Subcutaneous adipose tissue (tissue), 4 donors: ENCODE data around the gene TMEM151B. TPM values are rescaled to one million over a fixed set of nuclear protein-coding genes. Genes with fewer than 3 reads are reported as not detected.

Experiments used
- CTCF ChIP-seq: fragments of 450-650 bp; IDR thresholded peaks from one replicate; pipeline ENCODE4 v1.5.1; 2016; ENCODE audit warnings: low read depth, mild to moderate bottlenecking, control low read depth, antibody characterized with exemption, moderate library complexity
- total RNA-seq, 4 donors: library from RNA; depleted of rRNA; stranded (reverse); fragments of >200 nt; gene quantifications; one replicate each; pipeline ENCODE4 v1.1.0, GENCODE V29; 2016

TMEM151B gene
- total RNA-seq, 4 donors from 2014 or later, result not detected

DNA sequence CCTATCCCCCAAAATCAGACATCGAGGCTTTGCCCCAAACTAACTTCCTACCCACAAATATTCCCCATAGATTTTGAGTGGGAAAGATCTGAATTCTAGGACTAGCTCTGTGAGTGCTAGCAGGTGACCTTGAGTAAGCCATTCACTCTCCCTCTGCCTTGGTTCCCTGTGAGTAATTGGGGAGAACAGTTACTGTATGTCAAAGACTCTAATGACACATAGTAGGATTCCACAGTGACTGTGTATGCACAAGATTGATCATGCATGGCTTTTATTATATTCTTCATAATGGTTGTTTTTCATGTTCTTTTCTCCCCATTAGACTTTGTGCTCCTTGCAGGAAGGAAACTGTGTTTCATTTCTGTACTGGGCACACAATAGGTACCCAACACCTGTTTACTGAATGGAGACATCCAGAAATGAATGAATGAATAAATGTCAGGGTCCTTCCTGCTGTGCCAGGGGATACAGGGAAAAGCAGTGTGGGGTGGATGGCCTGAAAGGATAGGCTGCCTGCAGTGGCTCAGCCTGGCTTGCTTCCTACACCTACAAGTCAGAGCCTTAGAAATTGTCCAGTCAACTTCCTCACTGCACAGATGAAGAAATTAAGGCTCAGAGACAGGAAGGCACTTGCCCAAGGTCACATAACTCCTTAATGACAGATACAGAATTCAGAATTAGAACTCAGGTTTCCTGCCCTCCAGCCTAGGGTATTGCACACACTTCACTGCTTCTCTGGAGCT lies 901 bp upstream of the TMEM151B start:
- no peak for TF ChIP-seq CTCF

DNA sequence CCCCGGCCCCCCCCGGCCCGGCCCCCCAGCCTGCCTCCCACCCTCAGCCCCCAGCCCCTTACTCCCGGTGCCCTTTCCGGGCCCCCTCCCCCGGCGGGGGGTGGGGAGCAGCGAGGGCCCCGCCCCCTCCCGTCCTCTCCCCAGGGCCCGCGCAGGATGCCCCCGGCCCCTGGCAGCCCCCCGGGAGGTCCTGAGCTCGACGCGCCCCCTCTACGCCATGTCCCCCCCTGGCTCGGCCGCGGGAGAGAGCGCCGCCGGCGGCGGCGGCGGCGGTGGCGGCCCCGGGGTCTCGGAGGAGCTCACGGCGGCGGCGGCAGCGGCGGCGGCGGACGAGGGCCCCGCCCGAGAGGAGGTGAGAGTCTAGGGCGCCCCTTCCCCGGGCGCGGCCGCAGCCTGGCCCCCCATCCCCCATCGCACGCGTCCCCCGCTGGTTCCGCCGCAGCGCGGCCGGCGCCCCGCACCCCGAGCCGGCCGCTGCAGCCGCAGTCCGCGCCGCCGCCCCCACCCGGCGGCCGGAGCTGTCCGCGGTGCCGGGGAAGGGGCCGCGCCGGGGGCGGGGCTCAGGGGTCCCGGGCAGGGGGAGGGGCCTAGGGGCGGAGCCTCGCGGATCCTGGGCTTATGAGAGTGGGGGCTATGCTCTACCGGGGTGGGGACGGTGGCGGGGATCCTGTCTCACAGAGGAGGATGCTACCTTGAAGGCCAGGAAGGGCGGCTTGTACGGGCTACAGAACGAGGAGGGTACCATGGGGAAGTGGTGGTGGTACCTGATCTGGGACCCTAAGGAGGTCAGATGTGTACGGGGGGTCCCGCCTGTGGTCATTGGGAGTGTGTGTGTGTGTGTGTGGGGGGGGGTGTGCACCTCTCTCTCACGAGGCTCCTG lies 516 bp downstream of the TMEM151B start:
- TF ChIP-seq CTCF, result no peak

- TF ChIP-seq CTCF, result no peak
Observed at GRCh38 chr6:44271406-44271723, 1.1 kb downstream of the TMEM151B start.

- TF ChIP-seq CTCF, result no peak
Observed at GRCh38 chr6:44271914-44272313, 1.7 kb downstream of the TMEM151B start.

DNA sequence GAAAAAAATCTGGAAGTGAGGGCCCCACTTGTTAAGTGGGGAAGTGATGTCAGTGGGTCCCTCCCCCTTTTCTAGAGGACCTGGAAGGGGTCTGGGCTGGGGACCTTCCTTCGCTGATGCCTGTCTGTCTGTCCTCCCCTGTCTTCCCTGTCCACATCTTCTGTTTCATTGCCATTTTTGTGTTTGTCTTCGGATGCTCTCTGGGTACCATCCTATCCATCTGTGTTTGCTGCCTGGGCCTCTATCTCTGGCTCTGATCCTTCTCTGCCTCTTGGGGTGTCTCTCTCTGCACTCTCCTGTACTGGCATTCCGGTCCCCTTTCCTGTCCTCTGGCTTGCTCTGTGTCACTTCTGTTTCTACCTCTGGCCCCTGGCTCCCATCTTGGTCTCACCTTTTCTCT lies 2.3 kb downstream of the TMEM151B start:
- TF ChIP-seq CTCF, result no peak

DNA sequence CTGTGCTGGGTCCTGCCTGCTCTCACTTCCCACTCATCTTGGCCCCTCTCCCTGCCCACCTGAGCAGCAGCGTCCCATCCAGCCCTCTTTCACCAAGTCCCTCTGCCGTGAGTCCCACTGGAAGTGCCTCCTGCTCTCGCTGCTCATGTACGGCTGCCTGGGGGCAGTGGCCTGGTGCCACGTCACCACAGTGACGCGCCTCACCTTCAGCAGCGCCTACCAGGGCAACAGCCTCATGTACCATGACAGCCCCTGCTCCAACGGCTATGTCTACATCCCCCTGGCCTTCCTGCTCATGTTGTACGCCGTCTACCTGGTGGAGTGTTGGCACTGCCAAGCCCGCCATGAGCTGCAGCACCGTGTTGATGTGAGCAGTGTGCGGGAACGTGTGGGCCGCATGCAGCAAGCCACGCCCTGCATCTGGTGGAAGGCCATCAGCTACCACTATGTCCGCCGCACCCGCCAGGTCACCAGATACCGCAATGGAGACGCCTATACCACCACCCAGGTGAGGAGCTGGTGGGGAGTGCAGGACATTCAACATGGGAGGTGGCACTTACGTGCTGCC lies 2.8 kb downstream of the TMEM151B start:
- no peak for TF ChIP-seq CTCF

GRCh38 chr6:44273617-44274016 lies 3.4 kb downstream of the TMEM151B start:
- no peak for TF ChIP-seq CTCF
